ENCODE data around the gene DPP8. TPM values are rescaled to one million over a fixed set of nuclear protein-coding genes. Genes with fewer than 3 reads are reported as not detected.

Gene DPP8
- polyA plus RNA-seq, 1 experiment, result 29.9 TPM

GRCh38 chr15:65494076-65494475 lies 23.4 kb downstream of the DPP8 start:
- no peak for DNase-seq (ENCODE audit: low read depth, low spot score)
- Histone ChIP-seq H3K4me3 (ENCODE audit: low read depth, low read length) (no peak overlapping the region), H3K9me3 (ENCODE audit: control insufficient read depth, insufficient read depth, low read length) (no peaks in the 10 kb centered on the region), H3K27me3 (ENCODE audit: control insufficient read depth, insufficient read depth, low read length) (no peaks in the 10 kb centered on the region), H3K27ac (ENCODE audit: low read depth, low read length) (no peak overlapping the region)
- TF ChIP-seq CTCF (IDR thresholded peaks at IDR 0.05; ENCODE audit: low read depth, low read length), result no peak
- POLR2A ChIA-PET, result no interaction called here
- CTCF ChIA-PET, result interaction anchor here (0.6 kb wide), 1 partner anchor 23 kb away, joined by 3 read pairs; no protein-coding TSS in a partner anchor

- DNase-seq (ENCODE audit: low read depth, low spot score), result no peak
- POLR2A ChIA-PET, result no interaction called here
- CTCF ChIA-PET, result no interaction called here
- H3K27ac ChIP-seq (ENCODE audit: low read depth, low read length), result no peak overlapping the region
- no peak for TF ChIP-seq CTCF (IDR thresholded peaks at IDR 0.05; ENCODE audit: low read depth, low read length)
- no peak overlapping the region for H3K4me3 ChIP-seq (ENCODE audit: low read depth, low read length)
- no peaks in the 10 kb centered on the region for H3K9me3 ChIP-seq (ENCODE audit: control insufficient read depth, insufficient read depth, low read length)
- H3K27me3 ChIP-seq (ENCODE audit: control insufficient read depth, insufficient read depth, low read length), result no peaks in the 10 kb centered on the region
Observed at GRCh38 chr15:65484876-65485275, 32.6 kb downstream of the DPP8 start.

- H3K27ac ChIP-seq (ENCODE audit: low read depth, low read length), result peak overlapping the region; percentile 24
- no peak overlapping the region for H3K4me3 ChIP-seq (ENCODE audit: low read depth, low read length)
- POLR2A ChIA-PET, result no interaction called here
- H3K27me3 ChIP-seq (ENCODE audit: control insufficient read depth, insufficient read depth, low read length), result no peaks in the 10 kb centered on the region
- no peaks in the 10 kb centered on the region for H3K9me3 ChIP-seq (ENCODE audit: control insufficient read depth, insufficient read depth, low read length)
- TF ChIP-seq CTCF (IDR thresholded peaks at IDR 0.05; ENCODE audit: low read depth, low read length), result no peak
- CTCF ChIA-PET, result no interaction called here
- peak; percentile 49 for DNase-seq (ENCODE audit: low read depth, low spot score)
Observed at GRCh38 chr15:65476903-65477302, 40.6 kb downstream of the DPP8 start.

GRCh38 chr15:65470866-65471265 lies 46.6 kb downstream of the DPP8 start:
- ChIA-PET CTCF (no interaction called here), POLR2A (interaction anchor here (0.6 to 1.2 kb wide), 3 partner anchors 32 to 314 kb away, joined by 3 to 12 read pairs (median 3); no protein-coding TSS in a partner anchor)
- Histone ChIP-seq H3K9me3 (ENCODE audit: control insufficient read depth, insufficient read depth, low read length) (no peaks in the 10 kb centered on the region), H3K27me3 (ENCODE audit: control insufficient read depth, insufficient read depth, low read length) (no peaks in the 10 kb centered on the region), H3K4me3 (ENCODE audit: low read depth, low read length) (no peak overlapping the region), H3K27ac (ENCODE audit: low read depth, low read length) (no peak overlapping the region)
- no peak for TF ChIP-seq CTCF (IDR thresholded peaks at IDR 0.05; ENCODE audit: low read depth, low read length)
- DNase-seq (ENCODE audit: low read depth, low spot score), result no peak

GRCh38 chr15:65468229-65468909 lies 49.1 kb downstream of the DPP8 start:
- no peak for DNase-seq (ENCODE audit: low read depth, low spot score)
- Histone ChIP-seq H3K4me3 (ENCODE audit: low read depth, low read length) (no peak overlapping the region), H3K9me3 (ENCODE audit: control insufficient read depth, insufficient read depth, low read length) (no peaks in the 10 kb centered on the region), H3K27me3 (ENCODE audit: control insufficient read depth, insufficient read depth, low read length) (no peaks in the 10 kb centered on the region), H3K27ac (ENCODE audit: low read depth, low read length) (no peak overlapping the region)
- ChIA-PET CTCF (no interaction called here), POLR2A (interaction anchor here (1.0 kb wide), 1 partner anchor 164 kb away, joined by 5 read pairs; the partner anchor contains the start of gene RNU5B-1)
- TF ChIP-seq CTCF (IDR thresholded peaks at IDR 0.05; ENCODE audit: low read depth, low read length), result no peak

All from AG04450 (cell line).